LNCAP (cell line): ENCODE data around the gene SAP130.

Experiments used
- TF ChIP-seq, protein P1 (sequence below): fragments of 450-650 bp; IDR thresholded peaks from 2 replicates; pipeline ENCODE4 v1.5.1; 2017; ENCODE audit warnings: mild to moderate bottlenecking

SAP130 gene

DNA sequence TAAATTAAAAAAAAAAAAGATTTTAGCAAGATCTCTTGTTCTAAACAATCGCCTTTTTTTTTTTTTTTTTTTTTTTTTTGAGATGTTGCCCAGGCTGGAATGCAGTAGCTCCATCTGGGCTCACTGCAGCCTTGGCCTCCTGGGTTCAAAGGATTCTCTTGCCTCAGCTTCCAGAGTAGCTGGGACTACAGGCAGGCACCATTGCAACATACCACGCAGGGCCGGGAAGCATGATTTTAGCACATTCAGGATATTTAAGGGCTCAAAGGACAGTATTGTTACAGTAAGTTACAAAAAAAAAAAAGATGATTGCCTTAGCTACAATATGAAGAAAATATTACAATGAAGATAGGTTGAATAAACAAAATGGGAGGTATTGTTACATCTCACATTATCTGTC, 29.5 kb upstream of the SAP130 start:
- TF ChIP-seq, protein P1, sequence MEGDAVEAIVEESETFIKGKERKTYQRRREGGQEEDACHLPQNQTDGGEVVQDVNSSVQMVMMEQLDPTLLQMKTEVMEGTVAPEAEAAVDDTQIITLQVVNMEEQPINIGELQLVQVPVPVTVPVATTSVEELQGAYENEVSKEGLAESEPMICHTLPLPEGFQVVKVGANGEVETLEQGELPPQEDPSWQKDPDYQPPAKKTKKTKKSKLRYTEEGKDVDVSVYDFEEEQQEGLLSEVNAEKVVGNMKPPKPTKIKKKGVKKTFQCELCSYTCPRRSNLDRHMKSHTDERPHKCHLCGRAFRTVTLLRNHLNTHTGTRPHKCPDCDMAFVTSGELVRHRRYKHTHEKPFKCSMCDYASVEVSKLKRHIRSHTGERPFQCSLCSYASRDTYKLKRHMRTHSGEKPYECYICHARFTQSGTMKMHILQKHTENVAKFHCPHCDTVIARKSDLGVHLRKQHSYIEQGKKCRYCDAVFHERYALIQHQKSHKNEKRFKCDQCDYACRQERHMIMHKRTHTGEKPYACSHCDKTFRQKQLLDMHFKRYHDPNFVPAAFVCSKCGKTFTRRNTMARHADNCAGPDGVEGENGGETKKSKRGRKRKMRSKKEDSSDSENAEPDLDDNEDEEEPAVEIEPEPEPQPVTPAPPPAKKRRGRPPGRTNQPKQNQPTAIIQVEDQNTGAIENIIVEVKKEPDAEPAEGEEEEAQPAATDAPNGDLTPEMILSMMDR: no peak

DNA sequence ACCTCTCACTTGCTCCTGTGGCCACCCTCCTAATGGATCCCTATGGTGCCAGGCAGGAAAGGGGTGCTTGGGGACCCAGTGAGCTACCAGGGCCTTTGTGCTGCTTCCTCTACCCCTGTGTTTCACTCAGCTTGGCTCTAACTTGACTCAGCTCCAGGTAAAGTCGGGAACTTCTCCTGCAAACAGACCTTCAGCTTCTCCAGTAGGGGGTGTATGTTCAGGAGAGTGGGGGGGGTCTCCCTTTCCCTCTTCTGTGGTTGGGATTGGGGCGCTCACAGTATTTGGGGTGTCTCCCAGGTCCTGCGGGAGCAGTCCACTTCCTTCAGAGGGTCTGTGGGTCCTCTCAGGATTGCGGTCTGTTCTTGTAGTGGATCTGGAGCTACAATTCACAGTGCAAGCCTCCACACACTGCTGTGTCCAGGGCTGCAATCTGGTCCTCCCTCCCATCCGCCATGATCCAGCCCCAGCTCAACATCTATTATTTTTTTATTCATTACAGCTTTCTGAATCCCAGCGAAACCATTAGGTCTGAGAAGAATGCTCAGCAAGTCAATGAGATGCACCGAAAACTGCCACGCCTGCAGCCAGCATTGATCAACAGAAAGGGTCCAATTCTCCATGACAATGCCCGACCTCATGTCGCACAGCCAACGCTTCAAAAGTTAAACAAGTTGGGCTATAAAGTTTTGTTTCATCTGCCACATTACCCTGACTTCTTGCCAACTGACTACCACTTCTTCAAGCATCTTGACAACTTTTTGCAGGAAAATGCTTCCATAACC, 26.4 kb upstream of the SAP130 start:
- TF ChIP-seq, protein P1: no peak

DNA sequence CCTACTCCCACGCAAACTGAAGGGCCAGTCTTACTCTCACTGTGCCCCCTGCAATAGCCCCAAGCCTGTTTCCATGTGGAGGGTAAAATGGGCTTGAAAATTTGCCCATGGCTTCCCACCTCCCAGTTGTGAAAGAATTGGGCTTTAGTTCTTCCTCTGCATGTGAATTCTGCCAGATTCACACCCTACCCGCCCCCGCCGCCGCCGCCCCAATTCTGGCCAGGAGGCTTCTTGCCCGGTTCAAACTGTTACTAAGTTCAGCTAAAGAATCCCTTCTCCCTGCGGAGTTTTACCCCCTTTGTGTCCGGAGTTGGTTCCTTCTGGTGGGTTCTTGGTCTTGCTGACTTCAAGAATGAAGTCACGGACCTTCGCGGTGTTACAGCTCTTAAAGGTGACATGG, 25.5 kb upstream of the SAP130 start:
- TF ChIP-seq, protein P1: no peak

DNA sequence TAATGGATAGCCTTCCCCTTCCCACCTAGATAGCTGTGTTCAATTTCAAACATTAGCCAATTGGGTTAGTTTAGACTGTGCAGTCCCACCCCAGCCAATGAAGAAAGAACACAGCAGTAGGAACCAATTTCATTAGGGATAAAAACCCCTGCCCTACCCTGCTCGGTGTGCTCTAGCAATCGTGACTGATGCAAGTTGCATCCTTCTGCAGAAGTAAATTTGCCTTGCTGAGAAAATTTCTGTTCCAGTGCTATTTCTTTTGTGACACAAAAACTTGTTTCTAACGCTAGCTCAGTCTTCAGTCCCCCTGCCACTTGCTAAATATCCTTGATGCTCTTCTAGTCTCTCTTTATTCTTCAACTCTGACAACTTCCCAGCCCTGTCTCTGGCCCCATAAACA, 15.2 kb upstream of the SAP130 start:
- TF ChIP-seq, protein P1: no peak

DNA sequence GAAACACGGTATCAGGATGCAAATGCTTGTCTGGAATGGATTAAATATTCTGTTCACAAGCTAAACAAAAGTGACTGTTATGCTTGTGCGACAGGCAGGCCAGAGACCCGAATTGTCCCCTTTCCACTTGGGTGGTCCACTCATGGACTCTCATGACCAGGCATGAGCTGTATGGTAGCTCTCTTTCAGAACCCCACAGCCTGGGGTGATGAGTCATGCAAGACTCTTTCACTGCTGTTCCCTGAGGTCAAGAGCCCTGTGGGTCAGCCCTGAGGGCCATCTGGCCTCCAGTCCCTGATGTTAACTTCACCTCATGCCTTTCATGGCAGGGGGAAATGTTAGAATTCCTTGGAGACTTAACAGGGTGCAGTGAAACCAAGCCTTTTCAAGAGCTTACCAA, 13.7 kb upstream of the SAP130 start:
- TF ChIP-seq, protein P1: no peak

DNA sequence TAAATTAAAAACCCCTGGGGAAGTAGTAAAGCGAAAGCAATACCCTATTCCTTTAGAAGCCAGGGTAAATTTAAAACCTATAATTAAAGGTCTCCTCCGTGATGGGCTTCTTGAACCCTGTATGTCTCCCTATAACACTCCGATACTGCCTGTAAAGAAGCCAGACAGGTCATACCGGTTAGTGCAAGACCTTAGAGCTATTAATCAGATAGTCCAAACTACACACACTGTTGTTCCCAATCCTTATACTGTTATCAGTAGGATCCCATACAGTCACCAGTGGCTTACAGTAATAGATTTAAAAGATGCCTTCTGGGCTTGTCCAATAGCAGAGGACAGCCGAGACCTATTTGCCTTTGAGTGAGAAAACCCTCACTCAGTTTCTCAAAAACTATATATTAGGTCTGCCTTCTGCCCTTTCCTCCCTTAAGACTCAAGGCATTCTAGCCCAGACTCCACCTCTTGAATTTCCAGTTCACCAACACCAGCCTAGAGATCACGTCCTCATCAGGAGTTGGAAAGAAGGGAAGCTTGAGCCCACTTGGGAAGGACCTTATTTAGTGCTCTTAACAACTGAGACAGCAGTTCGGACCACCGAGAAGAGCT, 12.4 kb upstream of the SAP130 start:
- TF ChIP-seq, protein P1: no peak

DNA sequence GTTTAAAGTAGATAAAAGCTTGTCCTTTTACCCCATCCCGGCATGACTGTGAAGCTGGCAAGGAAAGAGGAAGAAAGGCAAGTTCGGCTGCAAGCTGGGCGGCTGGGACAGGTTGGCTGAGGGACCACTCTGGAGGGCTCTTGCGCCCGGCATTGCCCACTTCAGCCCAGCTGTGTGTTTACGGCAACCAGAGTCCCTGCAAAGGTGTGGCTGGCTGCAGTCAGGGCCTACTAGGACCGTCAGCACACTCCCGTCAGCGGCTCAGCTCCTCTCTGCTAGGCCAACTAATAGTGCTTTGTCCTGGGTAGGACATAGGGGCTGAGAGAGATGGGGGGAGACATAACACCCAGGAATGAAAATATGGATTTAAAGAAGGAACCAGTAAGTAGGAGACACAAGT, 11.7 kb upstream of the SAP130 start:
- TF ChIP-seq, protein P1: no peak
